NCI-H2107 treated with DMSO at 0.1 percent for 48 hours (cell line): ENCODE results near the gene KRTAP12-1.
"Not testable (repeated sequence)": the region's sequence is repeated elsewhere in the genome, so short reads cannot be mapped to it uniquely, and the experiment has no call there.

ENCODE experiments used
- DNase-seq: peaks from one replicate; lab custom pipeline; 2025; ENCODE audit not compliant: unreplicated experiment; lab: John Stamatoyannopoulos, UW

Gene KRTAP12-1

GRCh38 chr21:44670642-44671432 lies 11.1 kb downstream of the KRTAP12-1 start:
- no peak for DNase-seq

DNA sequence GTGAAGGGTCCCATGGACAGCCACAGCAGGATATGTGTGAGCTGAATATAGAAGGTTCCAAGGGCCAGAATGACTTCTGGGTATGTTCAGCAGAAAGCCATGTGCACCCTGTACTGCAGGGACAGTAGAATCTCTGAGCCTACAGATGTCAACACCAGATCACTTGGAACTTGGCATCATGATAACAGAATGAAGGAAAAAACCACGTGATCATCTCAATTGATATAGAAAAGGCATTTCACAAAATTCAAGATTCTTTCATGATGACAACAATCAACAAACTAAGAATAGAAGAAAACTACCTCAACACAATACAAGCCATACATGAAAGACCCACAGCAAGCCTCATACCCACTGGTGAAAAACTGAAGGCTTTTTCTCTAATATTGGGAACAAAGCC lies 14.4 kb downstream of the KRTAP12-1 start:
- DNase-seq, result no peak

DNA sequence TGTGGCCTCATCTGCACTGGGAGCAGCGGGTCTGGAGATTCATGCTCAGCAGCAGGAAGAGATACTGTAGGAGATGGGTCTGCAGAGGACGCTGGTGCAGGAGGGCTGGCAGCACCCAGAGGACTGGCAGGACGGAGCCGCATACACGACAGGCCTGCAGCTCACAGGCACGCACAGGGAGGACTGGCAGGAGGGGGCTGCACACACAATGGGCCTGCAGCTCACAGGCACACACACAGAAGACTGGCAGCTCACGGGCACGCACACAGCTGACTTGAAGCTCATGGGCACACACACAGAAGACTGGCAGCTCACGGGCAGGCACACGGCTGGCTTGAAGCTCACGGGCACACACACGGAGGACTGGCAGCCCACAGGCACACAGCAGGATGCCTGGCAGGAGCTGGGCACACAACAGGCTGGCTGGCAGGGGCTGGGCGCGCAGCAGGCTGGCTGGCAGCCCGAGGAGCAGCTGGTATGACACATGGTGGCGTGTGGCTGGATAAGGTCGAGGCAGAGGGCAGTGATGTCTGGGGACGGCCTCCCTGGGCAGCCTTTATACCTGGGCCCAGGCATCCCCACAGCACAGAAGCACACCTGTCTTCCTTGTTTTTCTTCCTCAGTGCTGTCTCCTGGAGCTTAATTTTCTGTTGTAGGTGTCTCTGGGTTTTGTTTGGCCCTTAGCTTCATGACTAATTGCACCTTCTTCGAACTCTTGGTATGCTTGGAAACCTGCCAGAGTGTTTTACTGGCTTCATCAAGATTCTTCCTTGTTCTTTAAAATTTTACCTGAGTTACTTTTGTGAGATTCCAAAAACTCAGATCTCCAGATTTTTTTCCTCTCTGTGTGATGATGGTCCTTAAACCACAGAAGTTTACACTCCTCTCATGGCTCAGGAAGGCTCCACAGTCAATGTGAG lies 15.3 kb downstream of the KRTAP12-1 start, which contains the start of gene KRTAP12-2:
KRTAP12-2 (minus strand) TSS at position 527 of the 920 bp plus-strand sequence; CDS start at position 486, 41 bp downstream.
- DNase-seq, result no peak

- no peak for DNase-seq
Observed at GRCh38 chr21:44664691-44665090, 17.3 kb downstream of the KRTAP12-1 start.

- not testable (repeated sequence) for DNase-seq
Observed at GRCh38 chr21:44661567-44661966, 20.4 kb downstream of the KRTAP12-1 start.

GRCh38 chr21:44658913-44659595 lies 22.9 kb downstream of the KRTAP12-1 start:
- DNase-seq, result no peak

DNA sequence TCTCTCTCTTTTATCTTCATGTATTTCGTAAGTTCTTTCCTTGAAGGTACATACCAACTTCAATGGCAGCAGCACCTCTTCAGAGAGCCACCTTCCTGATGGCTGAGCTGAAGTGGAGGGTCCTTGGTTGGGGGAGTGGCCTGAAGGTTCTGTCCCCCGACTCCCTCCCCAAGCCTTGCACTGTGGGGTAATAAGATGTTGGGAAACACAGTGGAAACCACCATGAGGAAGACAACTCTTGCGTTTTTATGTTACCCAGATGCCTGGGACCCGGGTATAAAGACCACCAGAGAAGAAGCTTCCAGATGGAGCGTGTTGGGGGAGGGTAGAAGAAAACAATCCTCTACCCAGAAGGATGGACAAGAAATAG lies 23.4 kb downstream of the KRTAP12-1 start:
- no peak for DNase-seq

DNA sequence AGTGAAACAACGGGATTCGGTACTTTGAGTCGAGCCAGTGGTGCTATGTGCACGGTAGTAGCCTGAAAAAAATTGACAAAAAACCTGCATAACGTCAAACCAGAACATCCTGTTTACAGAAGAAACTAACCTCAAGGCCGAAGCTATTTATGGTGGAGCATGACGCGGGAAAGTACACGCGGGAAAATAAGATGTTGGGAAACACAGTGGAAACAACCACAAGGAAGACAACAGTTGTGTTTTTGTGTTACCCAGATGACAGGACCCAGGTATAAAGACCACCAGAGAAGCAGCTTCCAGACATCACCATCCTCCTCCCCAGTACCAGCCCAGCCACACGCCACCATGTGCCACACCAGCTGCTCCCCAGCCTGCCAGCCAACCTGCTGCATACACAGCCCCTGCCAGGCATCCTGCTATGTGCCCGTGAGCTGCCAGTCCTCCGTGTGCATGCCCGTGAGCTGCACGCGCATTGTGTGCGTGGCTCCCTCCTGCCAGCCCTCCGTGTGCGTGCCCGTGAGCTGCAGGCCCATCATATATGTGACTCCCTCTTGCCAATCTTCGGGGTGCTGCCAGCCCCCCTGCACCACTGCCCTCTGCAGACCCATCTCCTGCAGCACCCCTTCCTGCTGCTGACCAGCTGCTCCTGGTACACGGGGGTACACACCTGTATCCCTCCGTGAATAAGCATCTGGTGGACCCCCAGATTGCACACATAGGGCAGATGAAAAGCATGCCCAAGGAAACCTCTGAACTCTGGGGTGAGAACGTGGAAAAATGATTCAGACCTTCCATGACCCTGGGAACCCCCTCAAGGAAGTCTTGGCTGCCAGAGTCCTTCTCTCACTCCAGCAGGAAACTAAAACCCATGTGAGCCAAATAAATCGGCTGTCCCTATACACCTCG lies 24.1 kb downstream of the KRTAP12-1 start, which contains the start of gene KRTAP12-3:
KRTAP12-3 (plus strand) TSS at position 298 of the 906 bp plus-strand sequence; CDS start at position 346, 48 bp downstream.
- DNase-seq, result no peak

GRCh38 chr21:44656868-44657267 lies 25.1 kb downstream of the KRTAP12-1 start:
- DNase-seq, result no peak

- no peak for DNase-seq
Observed at GRCh38 chr21:44654576-44655175, 27.3 kb downstream of the KRTAP12-1 start, which contains the start of gene KRTAP12-4. Gene KRTAP12-4 (minus strand): TSS chr21:44654659. CDS start chr21:44654614, 45 bp downstream.

DNA sequence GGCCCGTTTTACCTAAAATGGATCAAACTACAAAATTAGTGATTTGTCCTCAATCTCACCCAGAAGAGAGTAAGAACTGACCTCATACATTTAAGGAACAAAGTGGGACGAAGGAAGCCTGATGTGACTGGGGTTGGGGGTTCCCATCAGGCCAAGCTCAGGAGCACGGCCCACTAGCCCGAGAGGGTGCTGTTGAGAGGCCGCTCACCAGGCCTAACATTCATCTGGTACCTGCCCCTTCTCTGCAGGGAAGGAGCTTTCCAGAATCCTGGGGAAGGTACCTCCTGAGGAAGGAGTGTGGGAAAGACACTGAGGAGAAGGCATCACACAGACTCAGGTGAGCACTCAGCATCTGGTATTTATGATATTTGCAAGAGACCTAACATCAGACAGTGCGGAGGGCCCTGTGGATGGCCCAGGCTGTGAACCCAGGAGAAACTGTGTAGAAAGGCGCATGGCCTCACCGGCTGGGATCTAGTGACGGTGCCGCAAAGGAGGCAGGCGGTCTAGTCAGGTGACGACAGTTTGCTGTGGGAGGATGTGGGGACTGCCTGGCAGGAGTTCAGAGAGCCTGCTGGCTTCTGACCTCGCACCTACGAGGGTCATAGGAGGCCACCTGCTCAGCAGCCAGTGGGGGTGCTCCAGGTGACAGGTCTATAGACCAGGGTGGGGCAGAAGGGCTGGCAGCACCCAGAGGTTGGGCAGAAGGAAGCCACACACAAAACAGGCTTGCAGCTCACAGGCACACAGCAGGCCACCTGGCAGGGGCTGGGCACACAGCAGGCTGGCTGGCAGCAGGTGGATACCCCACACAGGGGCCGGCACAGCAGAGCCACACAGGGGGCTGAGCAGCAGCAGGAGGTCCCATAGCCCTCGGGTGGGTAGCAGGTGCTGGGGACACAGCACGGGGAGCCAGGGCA lies 28.0 kb downstream of the KRTAP12-1 start:
- no peak for DNase-seq

DNA sequence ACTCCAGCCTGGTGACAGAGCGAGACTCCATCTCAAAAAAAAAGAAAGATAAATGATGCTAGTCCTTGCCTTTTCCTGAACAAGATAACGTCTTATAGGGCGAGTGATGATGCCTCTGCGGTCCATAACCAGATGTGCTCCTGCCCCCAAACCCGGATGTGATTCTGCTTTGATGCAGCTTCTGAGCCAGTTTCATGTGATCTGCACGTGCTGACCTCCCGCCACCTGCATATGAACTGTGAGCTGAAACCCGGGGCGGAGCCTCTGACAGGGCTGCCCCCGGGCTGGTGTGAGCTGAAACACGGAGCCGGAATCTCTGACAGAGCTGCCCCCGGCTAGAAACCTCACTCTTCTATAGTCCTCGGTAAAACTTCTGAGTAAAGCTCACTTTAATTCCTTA lies 28.8 kb downstream of the KRTAP12-1 start:
- no peak for DNase-seq

- no peak for DNase-seq
Observed at GRCh38 chr21:44650973-44651675, 30.8 kb downstream of the KRTAP12-1 start.

DNA sequence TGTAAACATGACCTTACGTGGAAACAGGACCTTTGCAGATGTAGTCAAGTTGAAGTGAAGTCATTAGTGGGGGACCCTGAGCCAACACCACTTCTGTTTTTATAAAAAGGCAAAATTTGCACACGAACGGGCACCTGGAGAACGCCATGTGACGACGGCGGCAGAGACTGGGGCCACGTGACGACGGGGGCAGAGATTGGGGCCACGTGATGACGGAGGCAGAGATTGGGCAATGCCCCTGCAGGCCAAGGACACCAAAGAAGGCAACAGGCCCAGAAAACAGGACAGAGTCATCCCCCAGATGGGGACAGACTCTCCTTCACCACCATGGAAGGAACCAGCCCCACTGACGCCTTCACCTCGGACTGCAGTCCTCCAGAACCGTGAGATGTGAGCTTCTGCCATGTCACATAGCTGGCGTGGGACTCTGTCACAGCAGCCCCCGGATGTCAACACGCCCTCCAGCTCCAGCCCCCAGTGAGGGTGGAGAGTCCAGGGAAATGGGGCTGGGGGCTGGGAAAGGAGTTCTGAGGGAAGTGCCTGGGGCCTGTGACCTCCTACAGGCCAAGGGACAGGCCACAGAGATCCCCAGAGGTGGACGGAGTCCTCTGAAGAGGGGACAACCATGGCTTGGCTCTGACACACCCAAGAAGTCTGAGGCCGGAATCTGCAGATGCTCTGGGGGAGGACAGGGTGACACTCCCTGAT lies 31.5 kb downstream of the KRTAP12-1 start:
- DNase-seq, result no peak

GRCh38 chr21:44649521-44650100 lies 32.4 kb downstream of the KRTAP12-1 start:
- DNase-seq, result no peak

GRCh38 chr21:44648557-44649311 lies 33.2 kb downstream of the KRTAP12-1 start:
- no peak for DNase-seq
